Measurements from ENCODE around the gene ZNF526. TPM values are rescaled to one million over a fixed set of nuclear protein-coding genes. Genes with fewer than 3 reads are reported as not detected.

The ZNF526 gene
- total and polyA plus RNA-seq, 9 of the 15 experiments (the other 6 are each of a cell fraction or from before 2014, with no cell fraction given), result 1.3 to 17.9 (median 6.2) TPM

DNA sequence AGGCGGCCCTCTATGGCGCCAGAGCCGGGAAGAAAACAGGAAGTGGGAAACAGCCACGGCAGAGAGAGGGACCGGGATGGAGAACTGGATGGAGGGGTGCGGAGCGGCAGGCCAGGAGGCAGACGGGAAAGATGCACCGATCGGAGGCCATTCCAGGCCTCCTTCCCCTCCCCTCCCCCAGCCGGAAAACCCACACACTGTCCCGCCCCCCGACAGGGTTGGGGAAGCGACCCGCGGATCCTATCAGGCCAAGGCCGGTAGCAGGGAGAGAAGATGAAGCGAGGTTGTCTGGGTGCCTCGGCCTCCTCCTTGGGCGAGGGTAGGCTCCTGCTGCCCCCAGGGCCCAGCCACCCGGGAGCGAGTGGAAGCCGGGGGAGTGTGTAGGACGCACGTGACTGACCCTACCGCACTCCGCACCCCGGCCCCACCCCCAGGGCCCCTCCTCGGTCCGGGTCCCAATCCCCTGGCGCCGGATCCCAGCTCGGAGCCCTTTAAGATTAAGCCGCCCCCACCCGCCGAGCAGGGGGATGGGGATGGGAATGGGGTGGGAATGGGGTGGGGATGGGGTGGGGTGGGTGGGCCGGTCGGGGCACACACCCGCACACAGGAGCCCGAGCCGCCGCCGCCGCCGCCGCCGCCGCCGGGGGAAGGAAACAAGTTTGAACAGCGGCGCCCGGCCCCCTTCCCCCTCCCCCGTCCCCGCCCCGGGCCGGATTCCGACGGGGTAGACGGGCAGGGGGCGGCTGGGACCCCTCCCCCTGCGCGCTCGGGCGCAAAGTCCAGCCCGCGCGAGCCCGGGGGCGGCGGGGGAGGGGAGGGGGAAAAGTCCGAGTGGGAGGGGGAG is 33.4 kb downstream of the ZNF526 start (continued):
- TF ChIP-seq CGGBP1 (CRISPR knock-in tag; IDR thresholded peaks at IDR 0.05) (no peak), ZZZ3 (IDR thresholded peaks at IDR 0.05) (no peak), RBM25 (IDR thresholded peaks at IDR 0.05; ENCODE audit: low read depth, low read length, severe bottlenecking) (no peak), SMARCB1 (IDR thresholded peaks at IDR 0.05; ENCODE audit: insufficient read length, low read depth) (no peak), HOMEZ (CRISPR knock-in tag; IDR thresholded peaks at IDR 0.05) (no peak), ZSCAN29 (IDR thresholded peaks at IDR 0.05) (no peak), HMBOX1 (IDR thresholded peaks at IDR 0.05) (no peak), MEF2A (IDR thresholded peaks at IDR 0.05; ENCODE audit: control insufficient read depth, low read depth, low read length) (no peak), SUPT5H (IDR thresholded peaks at IDR 0.05) (peak; percentile 36; the same call in 1 of the 2 replicates), ZBTB17 (CRISPR knock-in tag; IDR thresholded peaks at IDR 0.05) (no peak), ATF2 (CRISPR knock-in tag; IDR thresholded peaks at IDR 0.05) (no peak), ZNF354B (CRISPR knock-in tag; IDR thresholded peaks at IDR 0.05) (no peak), ZSCAN32 (CRISPR knock-in tag; IDR thresholded peaks at IDR 0.05) (no peak), NFIC (IDR thresholded peaks at IDR 0.05) (0 out of 2 replicates have a peak, but pooled peaks have one; percentile 11), PPARD (CRISPR knock-in tag; IDR thresholded peaks at IDR 0.05) (no peak), XRCC4 (IDR thresholded peaks at IDR 0.05; ENCODE audit: extremely low read depth, insufficient read depth, insufficient read length) (no peak), TBL1XR1 (IDR thresholded peaks at IDR 0.05; ENCODE audit: low read length in 2 of 2) (no peak), ZNF3 (CRISPR knock-in tag; IDR thresholded peaks at IDR 0.05) (no peak), BMI1 (IDR thresholded peaks at IDR 0.05; ENCODE audit: low read length) (no peak), HNRNPL (IDR thresholded peaks at IDR 0.05; ENCODE audit: low read depth, low read length) (no peak), ZKSCAN1 (IDR thresholded peaks at IDR 0.05; ENCODE audit: low read depth, low read length) (no peak), GATA2 (CRISPR knock-in tag; IDR thresholded peaks at IDR 0.05) (no peak)
- TF ChIP-seq, protein P1, sequence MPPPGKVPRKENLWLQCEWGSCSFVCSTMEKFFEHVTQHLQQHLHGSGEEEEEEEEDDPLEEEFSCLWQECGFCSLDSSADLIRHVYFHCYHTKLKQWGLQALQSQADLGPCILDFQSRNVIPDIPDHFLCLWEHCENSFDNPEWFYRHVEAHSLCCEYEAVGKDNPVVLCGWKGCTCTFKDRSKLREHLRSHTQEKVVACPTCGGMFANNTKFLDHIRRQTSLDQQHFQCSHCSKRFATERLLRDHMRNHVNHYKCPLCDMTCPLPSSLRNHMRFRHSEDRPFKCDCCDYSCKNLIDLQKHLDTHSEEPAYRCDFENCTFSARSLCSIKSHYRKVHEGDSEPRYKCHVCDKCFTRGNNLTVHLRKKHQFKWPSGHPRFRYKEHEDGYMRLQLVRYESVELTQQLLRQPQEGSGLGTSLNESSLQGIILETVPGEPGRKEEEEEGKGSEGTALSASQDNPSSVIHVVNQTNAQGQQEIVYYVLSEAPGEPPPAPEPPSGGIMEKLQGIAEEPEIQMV (tag; conservative IDR thresholded peaks at IDR 0.05; ENCODE audit: low read depth), result peak; percentile 92

All from K562 (cell line).